OCI-LY3 (cell line): ENCODE results near the gene BICD1.

Experiments used
- H2AFZ ChIP-seq: fragments of 200-600, 300-600 bp; shearing (Covaris generic); 2 replicates; pipeline ENCODE4 v1.6.0; 2014; ENCODE audit warnings: antibody characterized with exemption, low read depth, low read length
- H3K27ac ChIP-seq: fragments of 200-600, 300-600 bp; sonication (generic); 2 replicates; pipeline ENCODE4 v1.5.1; 2014; ENCODE audit warnings: mild to moderate bottlenecking, low read length, moderate library complexity, mixed read lengths
- H3K27me3 ChIP-seq: fragments of 200-600, 300-600 bp; sonication (generic); 2 replicates; pipeline ENCODE4 v1.6.1; 2014; ENCODE audit warnings: low read depth, low read length, mixed read lengths
- H3K36me3 ChIP-seq: fragments of 200-600, 300-600 bp; sonication (generic); replicated peaks from 2 replicates; pipeline ENCODE3; 2014; ENCODE audit warnings: low read depth, low read length, mixed read lengths
- H3K4me1 ChIP-seq: fragments of 300-600, 200-600 bp; sonication (generic); 2 replicates; pipeline ENCODE4 v1.6.1; 2014; ENCODE audit warnings: low read length, mixed read lengths
- H3K4me2 ChIP-seq: fragments of 200-600, 300-600 bp; sonication (generic); 2 replicates; pipeline ENCODE4 v1.6.1; 2014; ENCODE audit warnings: low read length, mixed read lengths
- H3K4me3 ChIP-seq: fragments of 300-600, 200-600 bp; sonication (generic); 2 replicates; pipeline ENCODE4 v1.5.1; 2014; ENCODE audit warnings: antibody characterized with exemption, mild to moderate bottlenecking, low read length, moderate library complexity
- H3K79me2 ChIP-seq: fragments of 300-600, 200-600 bp; shearing (Covaris generic); 2 replicates; pipeline ENCODE4 v1.6.1; 2014; ENCODE audit warnings: mild to moderate bottlenecking, low read length, mixed read lengths
- H3K9ac ChIP-seq: fragments of 300-600, 200-600 bp; shearing (Covaris generic); 2 replicates; pipeline ENCODE4 v1.6.0; 2014; ENCODE audit warnings: mild to moderate bottlenecking, low read length, moderate library complexity
- H3K9me3 ChIP-seq: fragments of 200-600, 300-600 bp; shearing (Covaris generic); 2 replicates; pipeline ENCODE4 v1.6.1; 2014; ENCODE audit warnings: low read length, mixed read lengths; ENCODE audit not compliant: insufficient read depth
- H4K20me1 ChIP-seq: fragments of 200-600, 300-600 bp; sonication (generic); 2 replicates; pipeline ENCODE4 v1.6.1; 2016; ENCODE audit warnings: low read length, mixed read lengths; ENCODE audit not compliant: insufficient read depth
- EZH2phosphoT487 ChIP-seq: fragments of 200-600 bp; shearing (Covaris generic); IDR thresholded peaks from 2 replicates; pipeline ENCODE4 v1.6.1; 2018; ENCODE audit warnings: antibody characterized with exemption, mixed run types, low read depth
- TF ChIP-seq, protein P1 (sequence below): fragments of 200-600, 300-600 bp; sonication (generic); IDR thresholded peaks from 2 replicates; pipeline ENCODE4 v1.5.1; 2014; ENCODE audit warnings: antibody characterized with exemption, low read length, low read depth

Gene BICD1

DNA sequence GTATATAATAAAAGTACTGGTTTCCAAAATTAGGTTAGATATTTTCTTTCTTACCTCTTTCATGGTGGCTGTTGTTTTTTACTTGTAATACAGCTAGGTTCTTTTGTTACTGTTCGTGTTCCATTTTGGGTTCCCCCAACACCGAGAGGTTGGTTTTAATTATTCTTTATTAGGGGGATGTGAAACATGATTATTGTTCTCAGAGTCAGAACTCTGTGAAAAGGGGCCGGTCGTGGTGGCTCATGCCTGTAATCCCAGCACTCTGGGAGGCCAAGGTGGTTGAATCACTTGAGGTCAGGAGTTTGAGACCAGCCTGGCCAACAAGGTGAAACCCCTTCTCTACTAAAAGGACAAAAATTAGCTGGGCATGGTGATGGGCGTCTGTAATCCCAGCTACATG is 108.1 kb downstream of the BICD1 start:
- H3K4me3 ChIP-seq: no peak overlapping the region
- H3K36me3 ChIP-seq: peaks cover 8% of the 10 kb centered on the region
- TF ChIP-seq EZH2phosphoT487: no peak
- TF ChIP-seq, protein P1, sequence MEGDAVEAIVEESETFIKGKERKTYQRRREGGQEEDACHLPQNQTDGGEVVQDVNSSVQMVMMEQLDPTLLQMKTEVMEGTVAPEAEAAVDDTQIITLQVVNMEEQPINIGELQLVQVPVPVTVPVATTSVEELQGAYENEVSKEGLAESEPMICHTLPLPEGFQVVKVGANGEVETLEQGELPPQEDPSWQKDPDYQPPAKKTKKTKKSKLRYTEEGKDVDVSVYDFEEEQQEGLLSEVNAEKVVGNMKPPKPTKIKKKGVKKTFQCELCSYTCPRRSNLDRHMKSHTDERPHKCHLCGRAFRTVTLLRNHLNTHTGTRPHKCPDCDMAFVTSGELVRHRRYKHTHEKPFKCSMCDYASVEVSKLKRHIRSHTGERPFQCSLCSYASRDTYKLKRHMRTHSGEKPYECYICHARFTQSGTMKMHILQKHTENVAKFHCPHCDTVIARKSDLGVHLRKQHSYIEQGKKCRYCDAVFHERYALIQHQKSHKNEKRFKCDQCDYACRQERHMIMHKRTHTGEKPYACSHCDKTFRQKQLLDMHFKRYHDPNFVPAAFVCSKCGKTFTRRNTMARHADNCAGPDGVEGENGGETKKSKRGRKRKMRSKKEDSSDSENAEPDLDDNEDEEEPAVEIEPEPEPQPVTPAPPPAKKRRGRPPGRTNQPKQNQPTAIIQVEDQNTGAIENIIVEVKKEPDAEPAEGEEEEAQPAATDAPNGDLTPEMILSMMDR: no peak
- H3K27ac ChIP-seq: no peak overlapping the region
- no peaks in the 10 kb centered on the region for H4K20me1 ChIP-seq
- H3K4me2 ChIP-seq: no peak overlapping the region
- H2AFZ ChIP-seq: no peak overlapping the region
- no peaks in the 10 kb centered on the region for H3K27me3 ChIP-seq
- H3K9ac ChIP-seq: no peak overlapping the region
- H3K9me3 ChIP-seq: no peaks in the 10 kb centered on the region
- no peaks in the 10 kb centered on the region for H3K79me2 ChIP-seq
- H3K4me1 ChIP-seq: peaks cover 8% of the 10 kb centered on the region; the same call in 1 of the 2 replicates

DNA sequence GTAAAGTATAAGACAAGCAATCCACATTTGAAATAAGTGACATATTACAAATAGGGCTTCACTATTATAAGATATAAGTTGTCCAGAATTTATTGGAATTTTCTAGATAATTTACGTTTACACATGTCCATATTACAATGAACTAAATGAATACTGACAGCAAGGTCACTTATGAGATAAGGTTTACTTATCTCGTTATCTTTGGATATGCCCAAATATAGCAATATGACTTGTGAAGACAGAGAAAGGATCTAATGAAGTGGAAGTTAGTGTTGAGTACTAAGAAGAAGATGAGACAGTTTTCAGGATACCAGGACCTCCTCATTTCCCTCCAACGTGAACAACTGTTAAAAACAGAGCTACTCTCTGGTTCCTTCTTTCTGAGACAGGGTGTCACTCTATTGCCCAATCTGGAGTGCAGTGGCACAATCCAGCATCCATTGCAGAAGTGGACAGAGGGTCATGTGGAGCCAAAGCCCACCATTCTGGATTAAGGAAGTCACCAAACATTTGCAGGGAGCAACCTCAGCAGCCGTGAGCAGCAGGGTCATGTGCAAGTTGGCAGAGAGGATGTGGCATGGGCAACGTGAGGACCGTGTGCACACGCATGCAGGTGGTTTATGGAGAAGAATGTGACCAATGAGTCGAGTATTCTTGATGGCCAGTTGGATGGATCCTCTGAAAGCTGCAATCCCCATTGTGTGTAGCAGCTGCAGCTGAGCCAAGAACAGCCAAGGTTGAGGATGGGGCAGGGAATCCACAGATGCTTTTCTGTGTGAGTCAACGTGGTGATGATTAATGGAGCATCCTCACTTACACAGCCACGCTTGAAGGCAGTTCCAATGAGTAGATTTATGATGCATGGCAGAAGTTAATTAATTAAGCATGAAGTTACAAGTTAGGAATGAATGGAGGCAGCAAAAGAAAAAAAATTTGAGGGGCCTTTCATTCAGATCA is 111.0 kb downstream of the BICD1 start:
- H3K4me3 ChIP-seq: no peak overlapping the region
- no peak overlapping the region for H3K4me2 ChIP-seq
- peaks cover 8% of the 10 kb centered on the region for H3K36me3 ChIP-seq

DNA sequence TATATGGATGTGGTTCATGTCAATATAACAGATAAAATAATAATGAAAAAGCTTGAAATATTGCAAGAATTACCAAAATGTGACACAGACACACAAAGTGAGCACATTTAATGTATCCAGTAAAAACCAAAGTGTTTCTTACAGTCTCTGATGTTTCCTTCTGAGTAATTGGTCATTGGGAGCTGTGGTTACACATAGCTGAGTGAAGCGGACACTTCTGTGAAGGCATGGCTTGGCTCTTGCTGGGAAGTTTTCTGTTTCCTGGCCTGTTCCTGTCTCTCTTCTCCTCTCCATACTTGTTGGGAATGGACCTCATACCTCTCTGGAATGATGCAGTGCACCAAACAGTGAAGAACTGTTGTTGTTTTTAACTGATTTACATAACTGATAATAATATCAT is 117.3 kb downstream of the BICD1 start:
- Histone ChIP-seq H2AFZ (no peak overlapping the region), H3K79me2 (no peaks in the 10 kb centered on the region), H3K36me3 (no peaks in the 10 kb centered on the region), H3K4me2 (no peak overlapping the region), H4K20me1 (no peaks in the 10 kb centered on the region), H3K9me3 (no peaks in the 10 kb centered on the region), H3K27me3 (no peaks in the 10 kb centered on the region), H3K9ac (no peak overlapping the region), H3K27ac (no peak overlapping the region), H3K4me1 (no peaks in the 10 kb centered on the region), H3K4me3 (no peak overlapping the region)
- TF ChIP-seq, protein P1: no peak
- TF ChIP-seq EZH2phosphoT487: no peak

More for the DNA sequence above, 111.0 kb downstream of the BICD1 start:
- no peaks in the 10 kb centered on the region for H3K9me3 ChIP-seq
- H3K27me3 ChIP-seq: no peaks in the 10 kb centered on the region
- no peak overlapping the region for H3K9ac ChIP-seq
- H3K79me2 ChIP-seq: no peaks in the 10 kb centered on the region
- H4K20me1 ChIP-seq: no peaks in the 10 kb centered on the region
- H2AFZ ChIP-seq: no peak overlapping the region
- no peak overlapping the region for H3K27ac ChIP-seq
- peaks cover 8% of the 10 kb centered on the region; the same call in 1 of the 2 replicates for H3K4me1 ChIP-seq
- TF ChIP-seq EZH2phosphoT487: no peak
- TF ChIP-seq, protein P1: no peak

DNA sequence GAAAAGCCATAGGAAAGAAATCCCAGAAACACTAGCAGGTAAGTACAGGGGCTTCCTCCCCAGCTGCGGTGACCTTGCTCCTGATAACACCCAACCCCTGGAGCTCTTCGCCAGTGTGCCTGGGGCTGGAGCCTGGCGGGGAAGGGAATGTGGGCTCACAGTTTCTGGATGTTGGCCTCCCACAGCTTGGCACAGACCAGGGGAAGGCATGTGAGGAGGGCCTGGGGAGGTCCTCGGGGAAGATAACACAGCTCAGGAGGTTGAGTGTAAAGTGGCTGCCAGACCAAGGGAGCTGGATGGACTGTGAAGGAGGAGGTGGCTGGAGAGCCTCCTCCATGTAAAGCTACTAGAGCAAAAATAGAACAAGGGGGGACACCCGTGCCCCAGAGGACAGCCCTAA is 120.1 kb downstream of the BICD1 start:
- Histone ChIP-seq H3K36me3 (no peaks in the 10 kb centered on the region), H4K20me1 (no peaks in the 10 kb centered on the region), H3K27me3 (no peaks in the 10 kb centered on the region), H3K27ac (no peak overlapping the region), H3K4me2 (no peak overlapping the region), H3K79me2 (no peaks in the 10 kb centered on the region), H3K4me1 (peaks cover 6% of the 10 kb centered on the region), H3K9ac (no peak overlapping the region), H3K9me3 (no peaks in the 10 kb centered on the region), H3K4me3 (no peak overlapping the region), H2AFZ (no peak overlapping the region)
- no peak for TF ChIP-seq EZH2phosphoT487
- TF ChIP-seq, protein P1: no peak
